ENCODE measurements around the gene ASPN.

ASPN gene

GRCh38 chr9:92486371-92486770 is 4.1 kb upstream of the ASPN start:
- no peaks in the 10 kb centered on the region for H3K4me1 ChIP-seq (ENCODE audit: control insufficient read depth in 2 of 2, insufficient read depth in 1 of 2, low read depth in 1 of 2, low read length in 2 of 2)
- no peak overlapping the region for H3K4me3 ChIP-seq (ENCODE audit: low read length in 2 of 2)
- no peak overlapping the region for H2BK12ac ChIP-seq (ENCODE audit: low read length)
- no peak overlapping the region for H2BK120ac ChIP-seq (ENCODE audit: low read depth, low read length)
- H3K36me3 ChIP-seq (replicated peaks in 1 of 2; ENCODE audit: control insufficient read depth in 2 of 2, insufficient read depth in 2 of 2, low read length in 2 of 2), result no peaks in the 10 kb centered on the region
- H2BK5ac ChIP-seq (ENCODE audit: low read length), result no peak overlapping the region
- H3K27me3 ChIP-seq (ENCODE audit: control insufficient read depth in 3 of 3, insufficient read depth in 3 of 3, low read depth in 1 of 3, low read length in 3 of 3), result no peaks in the 10 kb centered on the region
- no peak overlapping the region for H3K27ac ChIP-seq (replicated peaks; ENCODE audit: low read length)
- no CpG with 5 or more reads among the region's 3 CpGs for WGBS, 2 donors (ENCODE audit: extremely low coverage in 2 of 2, insufficient read length in 2 of 2, insufficient replicate concordance in 1 of 2)
- DNase-seq (ENCODE audit: low spot score), result no peak
- no peak overlapping the region for H3K18ac ChIP-seq (ENCODE audit: low read length)
- H4K8ac ChIP-seq (ENCODE audit: low read depth, low read length), result no peak overlapping the region
- H4K91ac ChIP-seq (ENCODE audit: low read depth, low read length, poor library complexity), result no peak overlapping the region
- no peak overlapping the region for H3K9ac ChIP-seq (ENCODE audit: low read depth, low read length, poor library complexity)
- H2AK5ac ChIP-seq (ENCODE audit: low read depth, low read length), result no peak overlapping the region
- no peak overlapping the region for H2AFZ ChIP-seq (ENCODE audit: low read length)
- H3K14ac ChIP-seq (ENCODE audit: low read length), result no peak overlapping the region
- no peaks in the 10 kb centered on the region for H3K79me1 ChIP-seq (ENCODE audit: low read depth, low read length)
- no peak overlapping the region for H3K23ac ChIP-seq (ENCODE audit: low read depth, low read length, poor library complexity)
- no peaks in the 10 kb centered on the region for H3K9me3 ChIP-seq (replicated peaks in 1 of 2; ENCODE audit: control insufficient read depth in 2 of 2, insufficient read depth in 1 of 2, low read depth in 1 of 2, low read length in 2 of 2)
- no peak overlapping the region for H3K4ac ChIP-seq (ENCODE audit: low read length)
- H2BK15ac ChIP-seq (ENCODE audit: low read length), result no peak overlapping the region
- no peak overlapping the region for H3K4me2 ChIP-seq (ENCODE audit: insufficient read depth, low read length, poor library complexity, severe bottlenecking)

- H3K4ac ChIP-seq (ENCODE audit: low read length), result no peak overlapping the region
- no peak overlapping the region for H2AK5ac ChIP-seq (ENCODE audit: low read depth, low read length)
- H2BK15ac ChIP-seq (ENCODE audit: low read length), result no peak overlapping the region
- H2BK12ac ChIP-seq (ENCODE audit: low read length), result no peak overlapping the region
- no peak overlapping the region for H2BK5ac ChIP-seq (ENCODE audit: low read length)
- H2AFZ ChIP-seq (ENCODE audit: low read length), result no peak overlapping the region
- H3K18ac ChIP-seq (ENCODE audit: low read length), result no peak overlapping the region
- WGBS, 2 donors (ENCODE audit: extremely low coverage in 2 of 2, insufficient read length in 2 of 2, insufficient replicate concordance in 1 of 2), result no CpG with 5 or more reads among the region's 3 CpGs
- H3K4me1 ChIP-seq (ENCODE audit: control insufficient read depth in 2 of 2, insufficient read depth in 1 of 2, low read depth in 1 of 2, low read length in 2 of 2), result no peaks in the 10 kb centered on the region
- H3K27me3 ChIP-seq (ENCODE audit: control insufficient read depth in 3 of 3, insufficient read depth in 3 of 3, low read depth in 1 of 3, low read length in 3 of 3), result no peaks in the 10 kb centered on the region
- H3K27ac ChIP-seq (replicated peaks; ENCODE audit: low read length), result no peak overlapping the region
- no peak overlapping the region for H4K91ac ChIP-seq (ENCODE audit: low read depth, low read length, poor library complexity)
- no peak overlapping the region for H3K23ac ChIP-seq (ENCODE audit: low read depth, low read length, poor library complexity)
- H3K36me3 ChIP-seq (replicated peaks in 1 of 2; ENCODE audit: control insufficient read depth in 2 of 2, insufficient read depth in 2 of 2, low read length in 2 of 2), result no peaks in the 10 kb centered on the region
- H3K9me3 ChIP-seq (replicated peaks in 1 of 2; ENCODE audit: control insufficient read depth in 2 of 2, insufficient read depth in 1 of 2, low read depth in 1 of 2, low read length in 2 of 2), result no peaks in the 10 kb centered on the region
- H3K4me3 ChIP-seq (ENCODE audit: low read length in 2 of 2), result no peak overlapping the region
- no peak overlapping the region for H2BK120ac ChIP-seq (ENCODE audit: low read depth, low read length)
- H3K14ac ChIP-seq (ENCODE audit: low read length), result no peak overlapping the region
- no peak overlapping the region for H3K9ac ChIP-seq (ENCODE audit: low read depth, low read length, poor library complexity)
- H3K4me2 ChIP-seq (ENCODE audit: insufficient read depth, low read length, poor library complexity, severe bottlenecking), result no peak overlapping the region
- no peaks in the 10 kb centered on the region for H3K79me1 ChIP-seq (ENCODE audit: low read depth, low read length)
- DNase-seq (ENCODE audit: low spot score), result no peak
- no peak overlapping the region for H4K8ac ChIP-seq (ENCODE audit: low read depth, low read length)
Measured at GRCh38 chr9:92484563-92484962, 2.3 kb upstream of the ASPN start.

GRCh38 chr9:92483627-92484545 is 1.6 kb upstream of the ASPN start:
- Histone ChIP-seq H2BK15ac (ENCODE audit: low read length) (no peak overlapping the region), H4K8ac (ENCODE audit: low read depth, low read length) (no peak overlapping the region), H3K36me3 (replicated peaks in 1 of 2; ENCODE audit: control insufficient read depth in 2 of 2, insufficient read depth in 2 of 2, low read length in 2 of 2) (no peaks in the 10 kb centered on the region), H3K4ac (ENCODE audit: low read length) (no peak overlapping the region), H3K14ac (ENCODE audit: low read length) (no peak overlapping the region), H4K91ac (ENCODE audit: low read depth, low read length, poor library complexity) (no peak overlapping the region), H2AK5ac (ENCODE audit: low read depth, low read length) (no peak overlapping the region), H3K4me1 (ENCODE audit: control insufficient read depth in 2 of 2, insufficient read depth in 1 of 2, low read depth in 1 of 2, low read length in 2 of 2) (no peaks in the 10 kb centered on the region), H2BK12ac (ENCODE audit: low read length) (no peak overlapping the region), H3K79me1 (ENCODE audit: low read depth, low read length) (no peaks in the 10 kb centered on the region), H3K18ac (ENCODE audit: low read length) (no peak overlapping the region), H3K27ac (replicated peaks; ENCODE audit: low read length) (no peak overlapping the region), H3K4me2 (ENCODE audit: insufficient read depth, low read length, poor library complexity, severe bottlenecking) (no peak overlapping the region), H2BK5ac (ENCODE audit: low read length) (no peak overlapping the region), H3K4me3 (ENCODE audit: low read length in 2 of 2) (no peak overlapping the region), H3K9ac (ENCODE audit: low read depth, low read length, poor library complexity) (no peak overlapping the region), H3K27me3 (ENCODE audit: control insufficient read depth in 3 of 3, insufficient read depth in 3 of 3, low read depth in 1 of 3, low read length in 3 of 3) (no peaks in the 10 kb centered on the region), H3K23ac (ENCODE audit: low read depth, low read length, poor library complexity) (no peak overlapping the region), H2BK120ac (ENCODE audit: low read depth, low read length) (no peak overlapping the region), H2AFZ (ENCODE audit: low read length) (no peak overlapping the region), H3K9me3 (replicated peaks in 1 of 2; ENCODE audit: control insufficient read depth in 2 of 2, insufficient read depth in 1 of 2, low read depth in 1 of 2, low read length in 2 of 2) (no peaks in the 10 kb centered on the region)
- WGBS, 2 donors (ENCODE audit: extremely low coverage in 2 of 2, insufficient read length in 2 of 2, insufficient replicate concordance in 1 of 2), result no CpG with 5 or more reads among the region's 5 CpGs
- no peak for DNase-seq (ENCODE audit: low spot score)

- Histone ChIP-seq H4K8ac (ENCODE audit: low read depth, low read length) (no peak overlapping the region), H2BK15ac (ENCODE audit: low read length) (no peak overlapping the region), H4K91ac (ENCODE audit: low read depth, low read length, poor library complexity) (no peak overlapping the region), H3K4me3 (ENCODE audit: low read length in 2 of 2) (no peak overlapping the region), H3K23ac (ENCODE audit: low read depth, low read length, poor library complexity) (no peak overlapping the region), H3K9ac (ENCODE audit: low read depth, low read length, poor library complexity) (no peak overlapping the region), H3K18ac (ENCODE audit: low read length) (no peak overlapping the region), H2BK120ac (ENCODE audit: low read depth, low read length) (no peak overlapping the region), H3K4ac (ENCODE audit: low read length) (no peak overlapping the region), H2BK5ac (ENCODE audit: low read length) (no peak overlapping the region), H3K36me3 (replicated peaks in 1 of 2; ENCODE audit: control insufficient read depth in 2 of 2, insufficient read depth in 2 of 2, low read length in 2 of 2) (no peaks in the 10 kb centered on the region), H2BK12ac (ENCODE audit: low read length) (no peak overlapping the region), H3K27ac (replicated peaks; ENCODE audit: low read length) (no peak overlapping the region), H2AFZ (ENCODE audit: low read length) (no peak overlapping the region), H3K14ac (ENCODE audit: low read length) (no peak overlapping the region), H3K79me1 (ENCODE audit: low read depth, low read length) (no peaks in the 10 kb centered on the region), H3K27me3 (ENCODE audit: control insufficient read depth in 3 of 3, insufficient read depth in 3 of 3, low read depth in 1 of 3, low read length in 3 of 3) (no peaks in the 10 kb centered on the region), H3K4me2 (ENCODE audit: insufficient read depth, low read length, poor library complexity, severe bottlenecking) (no peak overlapping the region), H2AK5ac (ENCODE audit: low read depth, low read length) (no peak overlapping the region), H3K4me1 (ENCODE audit: control insufficient read depth in 2 of 2, insufficient read depth in 1 of 2, low read depth in 1 of 2, low read length in 2 of 2) (no peaks in the 10 kb centered on the region), H3K9me3 (replicated peaks in 1 of 2; ENCODE audit: control insufficient read depth in 2 of 2, insufficient read depth in 1 of 2, low read depth in 1 of 2, low read length in 2 of 2) (no peaks in the 10 kb centered on the region)
- DNase-seq (ENCODE audit: low spot score), result no peak
Measured at GRCh38 chr9:92482805-92483204, 499 bp upstream of the ASPN start.
